GM10248 (cell line): ENCODE data around the gene PGK1.

Experiments used
- CTCF ChIA-PET: fragments of 300-600 bp; sonication (Branson Sonifier 250); formaldehyde crosslinking; extraction: SDS; loops from one replicate; lab custom pipeline; 2021; ENCODE audit warnings: antibody characterized with exemption; lab: Yijun Ruan, JAX
- POLR2A ChIA-PET: fragments of 350-650 bp; sonication (Branson Sonifier 250); formaldehyde crosslinking; extraction: SDS; loops from one replicate; lab custom pipeline; 2020; ENCODE audit warnings: antibody characterized with exemption; lab: Yijun Ruan, JAX
- DNase-seq: peaks from one replicate; pipeline ENCODE4 v3.0.0; 2012; ENCODE audit errors: extremely low spot score
- CTCF ChIP-seq: IDR thresholded peaks from 2 replicates; pipeline ENCODE4 v1.5.1; 2012; ENCODE audit warnings: mild to moderate bottlenecking, low read depth; ENCODE audit errors: extremely low read depth, missing control alignments, control extremely low read depth

Gene PGK1

GRCh38 chrX:78104447-78105176 lies 564 bp downstream of the PGK1 start:
- ChIA-PET CTCF (no interaction called here), POLR2A (no interaction called here)

GRCh38 chrX:78105944-78106650 lies 2.0 kb downstream of the PGK1 start:
- no peak for DNase-seq
- ChIA-PET CTCF (no interaction called here), POLR2A (no interaction called here)
- TF ChIP-seq CTCF = no peak

More at GRCh38 chrX:78104447-78105176, 564 bp downstream of the PGK1 start:
- TF ChIP-seq CTCF = no peak
- peak; percentile 18 for DNase-seq

- DNase-seq = no peak
- ChIA-PET CTCF (no interaction called here), POLR2A (no interaction called here)
- TF ChIP-seq CTCF = no peak
Observed at GRCh38 chrX:78106651-78106986, 2.6 kb downstream of the PGK1 start.

GRCh38 chrX:78109458-78109857 lies 5.4 kb downstream of the PGK1 start:
- ChIA-PET CTCF (no interaction called here), POLR2A (no interaction called here)
- DNase-seq = no peak
- TF ChIP-seq CTCF = no peak

GRCh38 chrX:78111140-78111931 lies 7.3 kb downstream of the PGK1 start:
- TF ChIP-seq CTCF = no peak
- no peak for DNase-seq
- ChIA-PET POLR2A (no interaction called here), CTCF (no interaction called here)

GRCh38 chrX:78116365-78116764 lies 12.3 kb downstream of the PGK1 start:
- POLR2A ChIA-PET = no interaction called here
- DNase-seq = no peak
- CTCF ChIA-PET = no interaction called here
- TF ChIP-seq CTCF = no peak
